GM23248 (cell line): ENCODE results near the gene BZW1. TPM values are rescaled to one million over a fixed set of nuclear protein-coding genes. Genes with fewer than 3 reads are reported as not detected.
A peak's percentile ranks its signal among the peaks of the same experiment; 100 is the strongest.

Experiments used
- DNase-seq: peaks from one replicate; pipeline ENCODE4 v3.0.0-alpha.2; 2015
- H2AFZ ChIP-seq: fragments of 200-600 bp; sonication (generic); 2 replicates; pipeline ENCODE4 v1.6.1; 2016; ENCODE audit warnings: antibody characterized with exemption
- H3F3A ChIP-seq: fragments of 200-600 bp; sonication (generic); 2 replicates; pipeline ENCODE4 v1.6.1; 2016; ENCODE audit warnings: mild to moderate bottlenecking, antibody characterized with exemption, mixed run types; ENCODE audit not compliant: insufficient read depth
- H3K27ac ChIP-seq: fragments of 200-600 bp; sonication (generic); 2 replicates; pipeline ENCODE4 v1.5.1; 2016; ENCODE audit warnings: mild to moderate bottlenecking
- H3K27me3 ChIP-seq: fragments of 200-600 bp; sonication (generic); replicated peaks from 2 replicates; pipeline ENCODE4 v1.6.1; 2016; ENCODE audit warnings: mild to moderate bottlenecking; ENCODE audit not compliant: insufficient read depth
- H3K36me3 ChIP-seq: fragments of 200-600 bp; sonication (generic); 2 replicates; pipeline ENCODE4 v1.6.1; 2016; ENCODE audit warnings: low read depth, mild to moderate bottlenecking
- H3K4me1 ChIP-seq: fragments of 200-600 bp; sonication (generic); 2 replicates; pipeline ENCODE4 v1.6.1; 2016; ENCODE audit warnings: mild to moderate bottlenecking; ENCODE audit not compliant: insufficient read depth
- H3K4me2 ChIP-seq: fragments of 200-600 bp; sonication (generic); one replicate; pipeline ENCODE4 v1.6.1; 2016; ENCODE audit warnings: mild to moderate bottlenecking; ENCODE audit not compliant: unreplicated experiment
- H3K4me3 ChIP-seq: fragments of 200-600 bp; sonication (generic); 2 replicates; pipeline ENCODE4 v1.5.1; 2016; ENCODE audit warnings: mild to moderate bottlenecking
- H3K79me2 ChIP-seq: fragments of 200-600 bp; sonication (generic); 2 replicates; pipeline ENCODE4 v1.6.1; 2016; ENCODE audit warnings: mild to moderate bottlenecking; ENCODE audit not compliant: insufficient read depth
- H3K9ac ChIP-seq: fragments of 200-600 bp; sonication (generic); 2 replicates; pipeline ENCODE4 v1.6.1; 2016; ENCODE audit warnings: mild to moderate bottlenecking
- H3K9me2 ChIP-seq: fragments of 200-600 bp; sonication (generic); 2 replicates; pipeline ENCODE4 v1.6.1; 2016; ENCODE audit warnings: mixed run types, mild to moderate bottlenecking, moderate library complexity; ENCODE audit not compliant: insufficient read depth
- H3K9me3 ChIP-seq: fragments of 200-600 bp; sonication (generic); one replicate; pipeline ENCODE4 v1.6.1; 2017; ENCODE audit warnings: low read depth
- H4K20me1 ChIP-seq: fragments of 200-600 bp; sonication (generic); 2 replicates; pipeline ENCODE4 v1.6.0; 2016; ENCODE audit not compliant: insufficient read depth
- EZH2 ChIP-seq: fragments of 200-600 bp; sonication (generic); IDR thresholded peaks from 2 replicates; pipeline ENCODE4 v1.6.1; 2018; ENCODE audit warnings: antibody characterized with exemption, mild to moderate bottlenecking; ENCODE audit not compliant: insufficient read depth, poor library complexity, severe bottlenecking
- EZH2phosphoT487 ChIP-seq: fragments of 200-600 bp; sonication (generic); IDR thresholded peaks from 2 replicates; pipeline ENCODE4 v1.6.1; 2018; ENCODE audit warnings: antibody characterized with exemption, moderate library complexity, mild to moderate bottlenecking, low read depth; ENCODE audit not compliant: insufficient read depth
- WGBS, 2 experiments: methylation state at CpG; one replicate each; pipeline ENCODE4 v1.1.6; 2015 to 2017; ENCODE audit warnings: low lambda C conversion rate in 2 of 2, low coverage in 1 of 2; ENCODE audit errors: missing lambda C conversion rate in 2 of 2; 5-methylcytosine and 5-hydroxymethylcytosine counted together
- in situ Hi-C: fragments of 300-500 bp; cut with MboI; formaldehyde crosslinking; loops from 2 replicates; pipeline ENCODE4 v1.15.0; 2020
- polyA plus RNA-seq: library from polyadenylated mRNA; unstranded; fragments of >200 nt; fragmentation: Nextera tagmentation; extraction: Ambion mirVana; gene quantifications from 2 replicates; pipeline ENCODE4 v1.2.1, GENCODE V29; 2016
- total RNA-seq: library from RNA; depleted of rRNA; stranded (reverse); fragments of >200 nt; shearing (Covaris generic); gene quantifications from 2 replicates; pipeline ENCODE4 v1.2.3, GENCODE V29; 2014

Gene BZW1
- total and polyA plus RNA-seq, 2 experiments from 2014 or later: 365 to 596 TPM

GRCh38 chr2:200861617-200862155 is 50.0 kb downstream of the BZW1 start:
- peaks cover 65% of the 10 kb centered on the region for H3F3A ChIP-seq
- no peaks in the 10 kb centered on the region for H3K27me3 ChIP-seq
- TF ChIP-seq EZH2phosphoT487: no peak
- no peak for TF ChIP-seq EZH2
- H3K4me3 ChIP-seq: peak overlapping the region; percentile 98
- peaks cover 23% of the 10 kb centered on the region for H4K20me1 ChIP-seq
- DNase-seq: peak; percentile 25
- H3K27ac ChIP-seq: peak overlapping the region; percentile 99
- peaks cover 44% of the 10 kb centered on the region for H3K36me3 ChIP-seq
- no peak overlapping the region for H2AFZ ChIP-seq
- 3 to 5% methylated on average over 4 of the region's 4 CpGs for WGBS, 2 experiments
- peaks cover 42% of the 10 kb centered on the region for H3K4me1 ChIP-seq
- peak overlapping the region; percentile 100 for H3K9ac ChIP-seq
- in situ Hi-C loops: loop anchor here (25.0 kb wide), 1 partner anchor 899 kb away; the partner anchor contains the start of genes MAIP1 and TYW5
- H3K4me2 ChIP-seq: peak overlapping the region; percentile 85
- H3K9me3 ChIP-seq: no peaks in the 10 kb centered on the region
- H3K9me2 ChIP-seq: no peaks in the 10 kb centered on the region
- peaks cover 78% of the 10 kb centered on the region for H3K79me2 ChIP-seq

DNA sequence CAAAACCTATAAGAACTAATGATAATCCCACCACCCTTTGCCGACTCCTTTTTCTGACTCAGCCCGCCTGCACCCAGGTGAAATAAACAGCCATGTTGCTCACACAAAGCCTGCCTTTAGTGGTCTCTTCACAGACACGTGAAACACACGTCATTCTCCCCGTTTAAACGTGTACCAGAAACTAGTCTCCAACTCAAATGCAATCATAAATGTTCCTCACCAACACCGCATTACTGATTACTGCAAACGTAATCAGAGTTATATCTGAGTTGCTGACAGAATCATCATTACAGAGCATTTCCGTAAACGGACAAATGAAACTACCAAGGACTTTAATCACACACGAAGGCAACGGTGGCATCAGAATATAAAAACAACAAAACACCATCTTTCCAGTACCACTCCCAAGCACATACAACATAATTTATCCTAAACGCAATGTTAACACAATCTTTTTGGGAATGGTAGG is 50.9 kb downstream of the BZW1 start:
- 0 to 1% methylated on average over 13 of the region's 13 CpGs for WGBS, 2 experiments
- Histone ChIP-seq H3F3A (peaks cover 64% of the 10 kb centered on the region), H2AFZ (no peak overlapping the region), H3K9ac (peak overlapping the region; percentile 100), H3K9me2 (no peaks in the 10 kb centered on the region), H3K27me3 (no peaks in the 10 kb centered on the region), H4K20me1 (peaks cover 21% of the 10 kb centered on the region), H3K9me3 (no peaks in the 10 kb centered on the region), H3K4me2 (peak overlapping the region; percentile 85), H3K4me3 (peak overlapping the region; percentile 98), H3K36me3 (peaks cover 36% of the 10 kb centered on the region), H3K79me2 (peaks cover 69% of the 10 kb centered on the region), H3K27ac (peak overlapping the region; percentile 99), H3K4me1 (peaks cover 49% of the 10 kb centered on the region)
- DNase-seq: peak; percentile 87
- in situ Hi-C loops: loop anchor here (25.0 kb wide), 1 partner anchor 900 kb away; the partner anchor contains the start of genes MAIP1 and TYW5
- TF ChIP-seq EZH2 (no peak), EZH2phosphoT487 (no peak)

DNA sequence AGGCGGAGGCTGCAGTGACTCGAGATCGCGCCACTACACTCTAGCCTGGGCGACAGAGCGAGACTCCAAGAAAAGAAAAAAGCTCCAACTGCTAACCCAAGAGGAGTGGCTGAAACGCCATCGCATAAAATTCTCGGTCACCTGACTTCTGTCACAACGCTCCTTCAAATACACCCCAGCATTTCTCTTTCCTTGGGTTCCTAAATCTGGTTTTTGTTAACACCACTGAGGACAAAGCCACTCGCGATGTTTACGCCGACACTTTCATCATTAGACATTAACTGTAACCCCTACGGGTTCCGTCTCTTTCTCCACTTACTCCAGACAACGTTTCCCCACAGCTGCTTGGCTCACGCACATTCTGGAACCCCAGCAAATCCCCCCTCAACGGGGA is 52.1 kb downstream of the BZW1 start:
- H2AFZ ChIP-seq: no peak overlapping the region; the same call in 1 of the 2 replicates
- in situ Hi-C loops: loop anchor here (25.0 kb wide), 1 partner anchor 901 kb away; the partner anchor contains the start of genes MAIP1 and TYW5

GRCh38 chr2:200864176-200865034 is 52.7 kb downstream of the BZW1 start, which contains the start of gene CLK1:
CLK1 (minus strand) TSS chr2:200864658; CDS start chr2:200861862, 2,796 bp downstream.
- Histone ChIP-seq H3F3A (peaks cover 55% of the 10 kb centered on the region), H3K4me3 (peak within 1 kb of the TSS; percentile 98), H3K79me2 (peaks cover 50% of the 10 kb centered on the region), H2AFZ (peak within 1 kb of the TSS; percentile 91), H3K36me3 (peaks cover 17% of the 10 kb centered on the region), H3K4me2 (peak within 1 kb of the TSS; percentile 88), H3K9me3 (no peaks in the 10 kb centered on the region), H3K4me1 (peaks cover 45% of the 10 kb centered on the region), H3K27me3 (no peaks in the 10 kb centered on the region), H3K9ac (peak within 1 kb of the TSS; percentile 100), H4K20me1 (peaks cover 21% of the 10 kb centered on the region), H3K27ac (peak within 1 kb of the TSS; percentile 99), H3K9me2 (no peaks in the 10 kb centered on the region)
- TF ChIP-seq EZH2 (no peak), EZH2phosphoT487 (no peak)
- in situ Hi-C loops: loop anchor here (25.0 kb wide), 1 partner anchor 902 kb away; the partner anchor contains the start of genes MAIP1 and TYW5
- WGBS, 2 experiments: 1 to 3% methylated on average over 70 to 89 of the region's 89 CpGs
- peak; percentile 98 for DNase-seq

More for the DNA sequence above, 52.1 kb downstream of the BZW1 start:
- peak overlapping the region; percentile 98 for H3K4me3 ChIP-seq
- H3K27ac ChIP-seq: peak overlapping the region; percentile 99
- H3K27me3 ChIP-seq: no peaks in the 10 kb centered on the region
- peak overlapping the region; percentile 85 for H3K4me2 ChIP-seq
- peaks cover 24% of the 10 kb centered on the region for H3K36me3 ChIP-seq
- no peaks in the 10 kb centered on the region for H3K9me3 ChIP-seq
- H3F3A ChIP-seq: peaks cover 61% of the 10 kb centered on the region
- H4K20me1 ChIP-seq: peaks cover 21% of the 10 kb centered on the region
- peaks cover 57% of the 10 kb centered on the region for H3K79me2 ChIP-seq
- H3K4me1 ChIP-seq: peaks cover 51% of the 10 kb centered on the region
- H3K9me2 ChIP-seq: no peaks in the 10 kb centered on the region
- 0 to 1% methylated on average over 17 to 19 of the region's 19 CpGs for WGBS, 2 experiments
- DNase-seq: peak; percentile 61
- H3K9ac ChIP-seq: peak overlapping the region; percentile 100
- no peak for TF ChIP-seq EZH2
- TF ChIP-seq EZH2phosphoT487: no peak
